IMR-90 (cell line): Measurements from ENCODE around the gene PXMP2.

ENCODE experiments used
- CTCF ChIP-seq: conservative IDR thresholded peaks from 2 replicates; pipeline ENCODE4 v1.5.1; 2012; ENCODE audit warnings: mild to moderate bottlenecking, low read depth, low read length, improper control_type of control experiment
- RFX5 ChIP-seq: IDR thresholded peaks from 2 replicates; pipeline ENCODE4 v1.8.0; 2012; ENCODE audit warnings: low read depth, mild to moderate bottlenecking, low read length, moderate library complexity
- SMC3 ChIP-seq: fragments of 150-350 bp; IDR thresholded peaks from 2 replicates; pipeline ENCODE4 v1.6.1; 2016; ENCODE audit warnings: low read depth, mild to moderate bottlenecking, antibody characterized with exemption, low read length, moderate library complexity

- TF ChIP-seq CTCF (no peak), RFX5 (no peak), SMC3 (no peak)
These were observed 44.2 kb upstream of the PXMP2 start for GRCh38 chr12:132642846-132643835.
